MM.1S (cell line): ENCODE data around the gene ERICH6.

ENCODE experiments used
- DNase-seq: peaks from one replicate; pipeline ENCODE4 v3.0.0-alpha.2; 2015
- H2AFZ ChIP-seq: fragments of 300-600 bp; sonication (generic); 2 replicates; pipeline ENCODE4 v1.6.0; 2016; ENCODE audit warnings: antibody characterized with exemption, low read length
- H3F3A ChIP-seq: fragments of 300-600 bp; sonication (generic); 2 replicates; pipeline ENCODE4 v1.6.1; 2016; ENCODE audit warnings: mild to moderate bottlenecking, antibody characterized with exemption, low read length, moderate library complexity, mixed read lengths; ENCODE audit not compliant: insufficient read depth
- H3K27ac ChIP-seq: fragments of 300-600 bp; sonication (generic); 2 replicates; pipeline ENCODE4 v1.5.1; 2016; ENCODE audit warnings: mild to moderate bottlenecking, low read length
- H3K27me3 ChIP-seq: fragments of 300-600 bp; sonication (generic); replicated peaks from 2 replicates; pipeline ENCODE4 v1.6.0; 2016; ENCODE audit warnings: low read length; ENCODE audit not compliant: insufficient read depth
- H3K36me3 ChIP-seq: fragments of 300-600 bp; sonication (generic); replicated peaks from 2 replicates; pipeline ENCODE4 v1.6.1; 2016; ENCODE audit warnings: mild to moderate bottlenecking, low read length, mixed read lengths; ENCODE audit not compliant: insufficient read depth
- H3K4me1 ChIP-seq: fragments of 300-600 bp; sonication (generic); 2 replicates; pipeline ENCODE4 v1.6.1; 2016; ENCODE audit warnings: low read length, mixed read lengths
- H3K4me2 ChIP-seq: fragments of 300-600 bp; sonication (generic); 2 replicates; pipeline ENCODE4 v1.6.0; 2016; ENCODE audit warnings: low read depth, low read length
- H3K4me3 ChIP-seq: fragments of 300-600 bp; sonication (generic); 2 replicates; pipeline ENCODE4 v1.5.1; 2016; ENCODE audit warnings: low read length, mixed read lengths
- H3K79me2 ChIP-seq: fragments of 300-600 bp; sonication (generic); 2 replicates; pipeline ENCODE4 v1.6.1; 2016; ENCODE audit warnings: mixed run types, low read length, mixed read lengths
- H3K9ac ChIP-seq: fragments of 300-600 bp; sonication (generic); 2 replicates; pipeline ENCODE4 v1.6.1; 2016; ENCODE audit warnings: low read length, mixed read lengths
- H3K9me2 ChIP-seq: fragments of 300-600 bp; sonication (generic); replicated peaks from 2 replicates; pipeline ENCODE4 v1.6.1; 2016; ENCODE audit warnings: mild to moderate bottlenecking, low read length, mixed read lengths; ENCODE audit not compliant: insufficient read depth
- H3K9me3 ChIP-seq: fragments of 300-600 bp; sonication (generic); replicated peaks from 2 replicates; pipeline ENCODE4 v1.6.1; 2016; ENCODE audit warnings: mild to moderate bottlenecking, low read length, mixed read lengths; ENCODE audit not compliant: insufficient read depth
- H4K20me1 ChIP-seq: fragments of 300-600 bp; sonication (generic); 2 replicates; pipeline ENCODE4 v1.6.1; 2016; ENCODE audit warnings: mild to moderate bottlenecking, low read length, moderate library complexity, mixed read lengths; ENCODE audit not compliant: insufficient read depth
- CTCF ChIP-seq: fragments of 300-600 bp; sonication (generic); IDR thresholded peaks from 2 replicates; pipeline ENCODE4 v1.5.1; 2016; ENCODE audit warnings: antibody characterized with exemption, low read length, mixed read lengths
- EZH2 ChIP-seq: fragments of 300-600 bp; sonication (generic); optimal IDR thresholded peaks from 2 replicates; pipeline ENCODE3; 2017; ENCODE audit warnings: low read depth, mild to moderate bottlenecking, antibody characterized with exemption, low read length, mixed read lengths
- EZH2phosphoT487 ChIP-seq: fragments of 300-600 bp; sonication (generic); IDR thresholded peaks from 2 replicates; pipeline ENCODE4 v1.6.1; 2018; ENCODE audit warnings: antibody characterized with exemption, low read length

ERICH6 gene

GRCh38 chr3:150745832-150746231 lies 42.1 kb upstream of the ERICH6 start:
- Histone ChIP-seq H3K79me2 (peaks cover 100% of the 10 kb centered on the region), H3K4me1 (peaks cover 5% of the 10 kb centered on the region; the same call in 1 of the 2 replicates), H3K4me2 (no peak overlapping the region), H3K27ac (no peak overlapping the region), H3K36me3 (peaks cover 6% of the 10 kb centered on the region), H3K9me3 (no peaks in the 10 kb centered on the region), H2AFZ (no peak overlapping the region), H3F3A (no peaks in the 10 kb centered on the region), H3K4me3 (no peak overlapping the region), H3K9me2 (no peaks in the 10 kb centered on the region), H3K27me3 (no peaks in the 10 kb centered on the region), H3K9ac (no peak overlapping the region), H4K20me1 (peaks cover 63% of the 10 kb centered on the region)
- no peak for DNase-seq
- TF ChIP-seq EZH2 = no peak
- TF ChIP-seq EZH2phosphoT487 = no peak
- TF ChIP-seq CTCF = no peak

GRCh38 chr3:150744919-150745211 lies 41.1 kb upstream of the ERICH6 start:
- Histone ChIP-seq H3K79me2 (peaks cover 94% of the 10 kb centered on the region), H3K36me3 (peaks cover 6% of the 10 kb centered on the region), H3K4me3 (no peak overlapping the region), H3K27me3 (no peaks in the 10 kb centered on the region), H3K27ac (no peak overlapping the region), H3K9ac (no peak overlapping the region), H3K9me3 (no peaks in the 10 kb centered on the region), H2AFZ (no peak overlapping the region), H3K4me2 (no peak overlapping the region), H3K4me1 (peaks cover 14% of the 10 kb centered on the region), H3K9me2 (no peaks in the 10 kb centered on the region), H4K20me1 (peaks cover 57% of the 10 kb centered on the region), H3F3A (no peaks in the 10 kb centered on the region)
- DNase-seq = no peak
- TF ChIP-seq CTCF (no peak), EZH2 (no peak), EZH2phosphoT487 (no peak)

GRCh38 chr3:150744041-150744918 lies 40.6 kb upstream of the ERICH6 start:
- no peak overlapping the region for H3K9ac ChIP-seq
- no peak overlapping the region for H2AFZ ChIP-seq
- peaks cover 20% of the 10 kb centered on the region for H3K4me1 ChIP-seq
- peaks cover 6% of the 10 kb centered on the region for H3K36me3 ChIP-seq
- H3K79me2 ChIP-seq = peaks cover 88% of the 10 kb centered on the region
- no peaks in the 10 kb centered on the region for H3K9me2 ChIP-seq
- H3K27ac ChIP-seq = no peak overlapping the region
- H3K27me3 ChIP-seq = no peaks in the 10 kb centered on the region
- no peak for DNase-seq
- H3F3A ChIP-seq = no peaks in the 10 kb centered on the region
- H3K9me3 ChIP-seq = no peaks in the 10 kb centered on the region
- H4K20me1 ChIP-seq = peaks cover 51% of the 10 kb centered on the region
- H3K4me2 ChIP-seq = no peak overlapping the region
- H3K4me3 ChIP-seq = no peak overlapping the region
- TF ChIP-seq EZH2phosphoT487 (no peak), CTCF (no peak), EZH2 (no peak)
